ENCODE results near the gene SEMA4B. TPM values are rescaled to one million over a fixed set of nuclear protein-coding genes. Genes with fewer than 3 reads are reported as not detected.

SEMA4B gene, protein sequence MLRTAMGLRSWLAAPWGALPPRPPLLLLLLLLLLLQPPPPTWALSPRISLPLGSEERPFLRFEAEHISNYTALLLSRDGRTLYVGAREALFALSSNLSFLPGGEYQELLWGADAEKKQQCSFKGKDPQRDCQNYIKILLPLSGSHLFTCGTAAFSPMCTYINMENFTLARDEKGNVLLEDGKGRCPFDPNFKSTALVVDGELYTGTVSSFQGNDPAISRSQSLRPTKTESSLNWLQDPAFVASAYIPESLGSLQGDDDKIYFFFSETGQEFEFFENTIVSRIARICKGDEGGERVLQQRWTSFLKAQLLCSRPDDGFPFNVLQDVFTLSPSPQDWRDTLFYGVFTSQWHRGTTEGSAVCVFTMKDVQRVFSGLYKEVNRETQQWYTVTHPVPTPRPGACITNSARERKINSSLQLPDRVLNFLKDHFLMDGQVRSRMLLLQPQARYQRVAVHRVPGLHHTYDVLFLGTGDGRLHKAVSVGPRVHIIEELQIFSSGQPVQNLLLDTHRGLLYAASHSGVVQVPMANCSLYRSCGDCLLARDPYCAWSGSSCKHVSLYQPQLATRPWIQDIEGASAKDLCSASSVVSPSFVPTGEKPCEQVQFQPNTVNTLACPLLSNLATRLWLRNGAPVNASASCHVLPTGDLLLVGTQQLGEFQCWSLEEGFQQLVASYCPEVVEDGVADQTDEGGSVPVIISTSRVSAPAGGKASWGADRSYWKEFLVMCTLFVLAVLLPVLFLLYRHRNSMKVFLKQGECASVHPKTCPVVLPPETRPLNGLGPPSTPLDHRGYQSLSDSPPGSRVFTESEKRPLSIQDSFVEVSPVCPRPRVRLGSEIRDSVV
- 93.7 TPM for total RNA-seq

DNA sequence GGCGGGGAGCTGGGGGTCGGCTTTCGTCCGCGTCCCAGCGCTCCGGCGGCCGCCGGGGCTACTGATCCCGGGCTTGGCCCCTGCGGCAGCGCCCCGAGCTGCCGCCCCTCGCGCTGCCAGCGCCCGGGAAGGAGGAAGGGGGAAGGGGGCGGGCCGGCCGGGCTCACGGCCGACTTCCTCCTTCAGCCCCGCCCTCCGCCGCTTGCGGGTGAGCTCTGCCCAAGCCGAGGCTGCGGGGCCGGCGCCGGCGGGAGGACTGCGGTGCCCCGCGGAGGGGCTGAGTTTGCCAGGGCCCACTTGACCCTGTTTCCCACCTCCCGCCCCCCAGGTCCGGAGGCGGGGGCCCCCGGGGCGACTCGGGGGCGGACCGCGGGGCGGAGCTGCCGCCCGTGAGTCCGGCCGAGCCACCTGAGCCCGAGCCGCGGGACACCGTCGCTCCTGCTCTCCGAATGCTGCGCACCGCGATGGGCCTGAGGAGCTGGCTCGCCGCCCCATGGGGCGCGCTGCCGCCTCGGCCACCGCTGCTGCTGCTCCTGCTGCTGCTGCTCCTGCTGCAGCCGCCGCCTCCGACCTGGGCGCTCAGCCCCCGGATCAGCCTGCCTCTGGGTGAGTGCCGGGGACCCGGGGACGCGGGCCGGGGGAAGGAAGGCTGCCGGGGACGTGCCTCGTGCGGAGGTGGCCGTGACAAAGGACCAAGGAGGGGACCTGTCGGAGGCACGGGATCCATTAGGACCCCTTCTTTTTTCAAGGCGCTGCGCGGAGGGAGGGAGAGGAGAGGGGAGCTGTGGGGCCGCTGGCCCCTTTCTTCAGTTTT lies at the start of gene SEMA4B:
Gene SEMA4B (plus strand): TSS at position 201 of the 814 bp plus-strand sequence. CDS start 249 bp downstream, at position 450.

DNA sequence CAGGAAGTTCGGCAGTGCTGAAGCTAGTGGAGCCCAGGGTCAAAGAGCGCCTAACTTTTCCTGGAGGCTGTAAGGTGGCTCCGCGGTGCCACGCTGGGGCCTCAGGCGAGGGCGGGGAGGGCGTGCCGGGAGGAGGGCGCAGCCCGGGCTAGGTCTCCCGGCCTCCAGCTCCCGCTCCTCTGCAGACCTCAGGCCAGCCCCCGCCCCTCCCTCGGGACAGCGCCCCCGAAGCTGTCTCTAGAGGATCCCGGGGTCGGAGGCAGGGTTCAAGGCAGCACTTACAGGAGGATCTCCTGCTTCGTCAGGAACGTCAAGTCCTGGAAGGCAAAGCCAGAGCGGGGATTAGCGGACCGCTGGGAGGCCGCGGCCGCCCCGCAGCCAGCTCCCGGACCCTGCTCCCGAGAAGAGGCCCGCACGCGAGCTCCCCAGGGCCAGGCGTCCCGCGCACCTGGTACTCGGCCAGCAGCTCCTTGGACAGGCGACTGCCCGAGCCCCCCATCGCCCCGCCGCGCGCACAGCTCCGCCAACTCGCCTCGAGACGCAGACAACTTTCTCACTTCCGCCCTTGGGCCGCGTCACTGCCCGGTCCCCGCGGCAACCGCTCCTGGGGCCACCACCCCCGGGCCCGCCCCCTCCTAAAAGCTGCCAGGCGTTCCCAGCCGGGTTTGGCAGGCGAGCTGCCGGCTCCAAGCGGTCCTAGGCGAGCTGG lies 32.4 kb downstream of the SEMA4B start, which contains the start of gene CIB1:
Gene CIB1 (minus strand): TSS at position 555 of the 709 bp plus-strand sequence. CDS start 56 bp downstream, at position 499.

DNA sequence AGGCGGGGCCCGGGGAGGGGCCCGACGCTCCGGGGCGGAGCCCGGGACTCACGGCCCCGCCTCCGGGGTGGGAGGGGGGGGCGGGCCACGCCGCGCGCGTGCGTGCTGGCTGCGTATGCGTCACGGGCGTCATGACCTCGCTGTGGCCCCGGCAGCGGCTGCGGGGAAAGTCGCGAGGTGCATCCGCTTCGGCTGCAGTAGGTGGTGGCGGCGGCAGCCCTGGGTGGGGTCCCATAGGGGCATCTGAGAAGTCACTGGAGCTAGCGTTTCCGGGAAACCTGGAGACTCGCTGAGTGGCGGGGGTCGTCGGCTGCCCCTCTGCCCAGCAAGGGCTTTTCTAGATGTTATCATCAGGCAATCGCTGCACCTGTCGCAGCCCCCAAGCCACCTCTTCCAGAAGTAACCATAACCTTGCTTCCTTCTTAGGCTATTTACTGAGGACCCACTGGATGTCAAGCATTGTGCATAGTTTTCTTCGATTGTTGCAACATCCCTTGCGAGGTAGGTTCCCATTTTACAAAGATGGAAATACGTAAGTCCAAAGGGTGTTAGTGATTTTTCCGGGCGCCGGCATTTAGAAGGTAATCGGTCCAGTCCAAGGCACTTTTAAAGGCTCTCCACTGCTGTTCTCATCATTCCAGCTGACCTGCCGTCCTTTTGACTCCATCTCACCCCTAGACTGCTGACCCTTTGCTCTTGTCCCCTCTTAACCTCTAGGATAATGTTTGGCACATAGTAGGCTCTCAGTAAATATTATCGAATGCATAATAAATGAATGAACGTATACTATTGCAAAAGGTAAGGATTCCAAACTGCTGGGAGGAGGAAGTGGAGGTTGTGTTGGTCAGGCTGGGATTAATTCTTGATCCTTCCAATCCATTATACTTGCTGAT lies 33.2 kb downstream of the SEMA4B start, which contains the start of gene GDPGP1:
Gene GDPGP1 (plus strand): TSS at position 114 of the 893 bp plus-strand sequence. CDS start 6,700 bp downstream, outside the sequence.

DNA sequence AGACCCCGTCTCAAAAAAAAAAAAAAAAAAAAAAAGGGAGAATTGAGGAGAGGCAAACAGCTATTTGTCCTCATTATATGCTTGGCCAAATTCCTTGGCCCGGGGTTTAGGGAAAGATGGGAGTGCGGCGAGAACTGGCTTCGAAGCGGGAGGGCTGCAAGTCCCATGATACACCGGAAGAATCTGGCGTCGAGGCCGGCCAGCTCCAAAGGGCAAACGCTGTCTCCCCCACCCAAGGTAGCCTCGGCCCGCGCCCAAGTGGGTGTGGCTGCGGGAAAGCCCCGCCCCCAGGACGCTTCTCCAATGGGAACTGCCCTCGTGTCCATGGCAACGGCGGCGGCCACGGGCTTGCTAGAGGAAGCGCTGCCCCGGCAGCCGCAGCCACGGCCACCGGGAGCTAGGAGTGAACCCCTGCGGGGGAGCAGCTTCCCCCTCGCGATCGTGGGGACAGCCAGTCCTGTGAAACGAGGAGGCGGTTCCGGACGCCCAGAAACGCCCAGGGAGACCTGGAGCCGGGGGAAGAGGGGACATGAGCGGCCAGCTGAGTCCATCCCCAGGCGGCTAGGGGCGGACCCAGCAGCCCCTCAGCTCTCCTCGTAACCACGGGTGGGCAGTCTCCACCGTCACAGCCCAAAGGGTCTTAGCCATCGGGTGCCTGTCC lies 48.2 kb downstream of the SEMA4B start, which contains the start of gene TTLL13:
Gene TTLL13 (plus strand): TSS at position 354 of the 661 bp plus-strand sequence. CDS start 1,075 bp downstream, outside the sequence.

DNA sequence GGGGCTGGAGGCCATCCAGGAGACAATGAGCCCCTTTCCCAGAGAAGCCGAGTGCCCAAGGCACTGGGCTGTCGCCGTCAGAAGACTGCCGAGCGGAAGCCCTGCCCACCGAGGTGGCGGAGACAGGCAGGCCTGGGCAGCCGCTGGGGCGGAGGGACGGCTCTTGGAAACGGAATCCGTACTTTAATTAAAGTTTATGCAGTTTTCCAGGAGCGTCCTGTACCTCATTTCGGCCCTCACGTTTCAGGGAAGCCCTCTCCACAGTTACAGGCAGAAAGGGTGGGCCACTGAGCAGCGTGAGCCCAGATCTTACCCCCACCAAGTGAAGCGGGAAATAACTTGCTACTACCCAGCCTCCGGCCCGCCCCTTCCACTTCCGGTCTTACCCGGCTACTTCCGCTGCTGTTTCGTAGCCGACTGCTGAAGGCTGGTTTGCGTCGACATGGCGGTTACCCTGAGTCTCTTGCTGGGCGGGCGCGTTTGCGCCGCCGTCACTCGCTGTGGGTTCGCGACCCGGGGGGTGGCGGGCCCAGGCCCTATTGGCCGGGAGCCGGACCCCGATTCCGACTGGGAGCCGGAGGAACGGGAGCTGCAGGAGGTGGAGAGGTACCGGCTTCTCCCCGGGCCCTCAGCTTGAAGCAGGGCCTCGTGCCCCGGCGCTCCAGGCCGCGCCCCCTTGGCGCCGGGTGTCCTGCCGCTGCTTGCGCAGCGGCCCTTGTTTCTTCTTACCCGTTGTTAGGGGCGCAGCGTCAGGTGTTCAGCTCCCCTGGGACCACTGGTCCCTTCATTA lies 64.3 kb downstream of the SEMA4B start, which contains the start of gene NGRN:
Gene NGRN (plus strand): TSS at position 402 of the 790 bp plus-strand sequence. CDS start 41 bp downstream, at position 443.

Other genes starting within 250 kb of the SEMA4B start
- gene ZNF710, start 200.0 kb upstream of the SEMA4B start, total RNA-seq: 11.7 TPM
- 92.2 TPM for gene IDH2, start 98.9 kb upstream of the SEMA4B start, total RNA-seq
- 8.6 TPM for gene CIB1, start 32.6 kb downstream of the SEMA4B start, total RNA-seq
- 15.3 TPM for gene GDPGP1, start 32.9 kb downstream of the SEMA4B start, total RNA-seq
- gene TTLL13, start 48.2 kb downstream of the SEMA4B start, total RNA-seq: not detected
- gene NGRN, start 64.3 kb downstream of the SEMA4B start, total RNA-seq: 161 TPM
- gene ZNF774, start 151.0 kb downstream of the SEMA4B start, total RNA-seq: 4.4 TPM
- gene IQGAP1, start 186.9 kb downstream of the SEMA4B start, total RNA-seq: 145 TPM

Measured in camera-type eye (tissue), 1 donor.